Kidney (tissue), 14 donors: ENCODE results near the gene NR6A1. TPM values are rescaled to one million over a fixed set of nuclear protein-coding genes. Genes with fewer than 3 reads are reported as not detected.

ENCODE experiments used
- DNase-seq, 5 donors: peaks; one replicate each; pipeline ENCODE4 v3.0.0-alpha.2; 2013 to 2020
- FAIRE-seq: peaks from 2 replicates; lab custom pipeline; 2012; peaks lifted over from hg19 to GRCh38; lab: Jason Lieb, UNC
- H3K27ac ChIP-seq, 2 donors: one replicate each; pipeline ENCODE4 v1.7.0; 2013; ENCODE audit warnings: low read depth in 2 of 2, low read length in 2 of 2, inconsistent platforms in 1 of 2
- H3K27me3 ChIP-seq: one replicate; pipeline ENCODE4 v1.7.1; 2013; ENCODE audit warnings: low read length, inconsistent platforms; ENCODE audit not compliant: control insufficient read depth, insufficient read depth
- H3K36me3 ChIP-seq, 3 donors: one replicate each; pipeline versions ENCODE4 v1.7.0 to v1.7.1; 2013; ENCODE audit warnings: low read length in 3 of 3, control low read depth in 1 of 3, inconsistent platforms in 1 of 3; ENCODE audit not compliant: insufficient read depth in 3 of 3, control insufficient read depth in 2 of 3
- H3K4me1 ChIP-seq, 3 donors: one replicate each; pipeline versions ENCODE4 v1.7.0 to v1.7.1; 2013; ENCODE audit warnings: low read length in 3 of 3, inconsistent platforms in 1 of 3, low read depth in 1 of 3; ENCODE audit not compliant: control insufficient read depth in 2 of 3, insufficient read depth in 2 of 3
- H3K4me3 ChIP-seq, 3 donors: one replicate each; pipeline versions ENCODE4 v1.7.0 to v1.8.1; 2013; ENCODE audit warnings: low read length in 3 of 3, control low read depth in 1 of 3, inconsistent platforms in 1 of 3
- H3K9ac ChIP-seq, 3 donors: one replicate each; pipeline versions ENCODE4 v1.7.0 to v1.7.1; 2013; ENCODE audit warnings: low read length in 3 of 3, control low read depth in 1 of 3, inconsistent platforms in 1 of 3
- H3K9me3 ChIP-seq, 3 donors: one replicate each; pipeline versions ENCODE4 v1.7.0 to v1.7.1; 2013; ENCODE audit warnings: low read length in 3 of 3, control low read depth in 1 of 3, inconsistent platforms in 1 of 3; ENCODE audit not compliant: control insufficient read depth in 2 of 3, insufficient read depth in 1 of 3
- intact Hi-C: fragments of 100-400 bp; cut with DNase I; formaldehyde crosslinking; loops from one replicate; pipeline ENCODE4 v1.11.1; 2022
- polyA plus RNA-seq: library from polyadenylated mRNA; stranded (reverse); fragments of 350-450 nt; fragmentation: Illumina TruSeq; extraction: RNeasy Lipid Tissue Mini Kit (QIAGEN cat#74804); gene quantifications from one replicate; pipeline ENCODE4 v1.2.3, GENCODE V29; 2014; ENCODE audit warnings: low read depth, low replicate concordance; ENCODE audit not compliant: insufficient read depth
- total RNA-seq: library from RNA; stranded (reverse); fragmentation: NEBNext Ultra II Directional; extraction: Animal tissue kit (Norgen Biotek cat#: 25700); gene quantifications from one replicate; pipeline ENCODE4 v1.2.1, GENCODE V29; 2021
- TF ChIP-seq, protein P1 (sequence below): IDR thresholded peaks from 3 replicates; pipeline ENCODE4 v1.5.1; 2012; ENCODE audit warnings: mild to moderate bottlenecking, moderate library complexity, borderline replicate concordance; ENCODE audit not compliant: insufficient read depth; ENCODE audit errors: extremely low read depth
- donor health status: control.
- donor health status: control.
- donor health status: control.
- donor health status: control.
- donor health status: control.
- donor health status: DM: yes; HTN: yes; CAD: no.
- donor health status: Normal renal cell carcinoma (clear cell type).

The NR6A1 gene
- total and polyA plus RNA-seq, 2 donors from 2014 or later = 1.2 to 3.5 TPM

DNA sequence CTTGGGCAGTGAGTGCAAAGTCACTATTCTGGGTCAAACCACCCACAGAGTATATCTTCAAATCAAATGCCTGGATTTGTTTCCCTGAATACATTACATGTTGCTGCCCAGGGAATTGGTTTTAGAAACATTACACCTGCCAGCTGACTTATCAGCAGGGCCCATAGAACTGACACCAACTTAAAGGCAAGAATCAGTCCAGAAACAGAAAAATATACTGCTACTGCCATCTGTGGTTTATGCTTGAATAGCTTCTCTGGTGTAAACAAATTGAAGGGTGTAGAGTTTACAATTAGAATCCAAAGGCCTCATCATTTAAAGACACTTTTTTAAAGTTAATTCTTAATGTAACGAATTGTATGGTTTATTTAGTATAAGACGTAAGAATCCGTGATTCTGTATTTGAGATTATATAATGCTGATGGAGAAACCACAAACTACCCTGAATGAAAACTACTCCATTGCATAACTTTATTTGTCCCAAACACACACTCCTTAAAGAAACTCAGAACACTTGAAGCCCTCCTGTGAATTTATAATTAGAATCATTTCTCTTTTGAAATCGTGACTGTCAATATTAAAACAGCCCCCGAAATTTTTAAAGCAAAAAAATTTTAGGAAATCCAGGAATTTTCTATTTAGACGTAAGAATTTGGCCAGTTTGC, 6.2 kb downstream of the NR6A1 start:
- H3K27ac ChIP-seq = no peak overlapping the region
- no peak for FAIRE-seq
- peaks cover 51% of the 10 kb centered on the region for H3K27me3 ChIP-seq
- intact Hi-C loops = no loop called here
- peak in 2 of 5 donors; percentile 37 to 41 for DNase-seq
- H3K4me3 ChIP-seq = no peak overlapping the region
- peaks cover 0 to 10% (median 0%) of the 10 kb centered on the region in 3 donors for H3K4me1 ChIP-seq
- H3K9ac ChIP-seq = no peak overlapping the region
- H3K36me3 ChIP-seq = no peaks in the 10 kb centered on the region
- TF ChIP-seq, protein P1, sequence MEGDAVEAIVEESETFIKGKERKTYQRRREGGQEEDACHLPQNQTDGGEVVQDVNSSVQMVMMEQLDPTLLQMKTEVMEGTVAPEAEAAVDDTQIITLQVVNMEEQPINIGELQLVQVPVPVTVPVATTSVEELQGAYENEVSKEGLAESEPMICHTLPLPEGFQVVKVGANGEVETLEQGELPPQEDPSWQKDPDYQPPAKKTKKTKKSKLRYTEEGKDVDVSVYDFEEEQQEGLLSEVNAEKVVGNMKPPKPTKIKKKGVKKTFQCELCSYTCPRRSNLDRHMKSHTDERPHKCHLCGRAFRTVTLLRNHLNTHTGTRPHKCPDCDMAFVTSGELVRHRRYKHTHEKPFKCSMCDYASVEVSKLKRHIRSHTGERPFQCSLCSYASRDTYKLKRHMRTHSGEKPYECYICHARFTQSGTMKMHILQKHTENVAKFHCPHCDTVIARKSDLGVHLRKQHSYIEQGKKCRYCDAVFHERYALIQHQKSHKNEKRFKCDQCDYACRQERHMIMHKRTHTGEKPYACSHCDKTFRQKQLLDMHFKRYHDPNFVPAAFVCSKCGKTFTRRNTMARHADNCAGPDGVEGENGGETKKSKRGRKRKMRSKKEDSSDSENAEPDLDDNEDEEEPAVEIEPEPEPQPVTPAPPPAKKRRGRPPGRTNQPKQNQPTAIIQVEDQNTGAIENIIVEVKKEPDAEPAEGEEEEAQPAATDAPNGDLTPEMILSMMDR = peak; percentile 31
- no peaks in the 10 kb centered on the region for H3K9me3 ChIP-seq

DNA sequence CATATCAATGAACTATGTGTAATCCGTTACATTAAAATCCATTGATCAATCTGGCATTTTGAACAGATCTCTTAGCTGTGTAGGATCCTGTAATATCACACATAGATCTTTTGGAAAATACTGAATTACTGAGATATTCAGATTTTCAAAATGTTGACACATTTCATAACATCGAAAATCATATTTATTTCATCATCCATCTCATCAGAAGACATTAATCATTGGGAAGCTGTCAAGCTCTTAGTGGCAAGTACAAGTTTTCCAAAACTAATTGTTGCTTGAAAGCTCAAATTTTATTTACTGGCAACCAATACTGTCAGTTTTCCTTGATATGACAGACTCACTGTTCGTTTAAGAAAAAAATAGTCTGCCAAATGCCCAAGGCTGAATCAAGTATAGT, 8.5 kb downstream of the NR6A1 start:
- FAIRE-seq (no peak), DNase-seq (no peak)
- H3K4me3 ChIP-seq = no peak overlapping the region
- TF ChIP-seq, protein P1 = no peak
- H3K9ac ChIP-seq = no peak overlapping the region
- H3K27me3 ChIP-seq = peaks cover 35% of the 10 kb centered on the region
- no peaks in the 10 kb centered on the region for H3K36me3 ChIP-seq
- peaks cover 0 to 16% (median 0%) of the 10 kb centered on the region in 3 donors for H3K4me1 ChIP-seq
- intact Hi-C loops = no loop called here
- H3K9me3 ChIP-seq = no peaks in the 10 kb centered on the region
- no peak overlapping the region for H3K27ac ChIP-seq

DNA sequence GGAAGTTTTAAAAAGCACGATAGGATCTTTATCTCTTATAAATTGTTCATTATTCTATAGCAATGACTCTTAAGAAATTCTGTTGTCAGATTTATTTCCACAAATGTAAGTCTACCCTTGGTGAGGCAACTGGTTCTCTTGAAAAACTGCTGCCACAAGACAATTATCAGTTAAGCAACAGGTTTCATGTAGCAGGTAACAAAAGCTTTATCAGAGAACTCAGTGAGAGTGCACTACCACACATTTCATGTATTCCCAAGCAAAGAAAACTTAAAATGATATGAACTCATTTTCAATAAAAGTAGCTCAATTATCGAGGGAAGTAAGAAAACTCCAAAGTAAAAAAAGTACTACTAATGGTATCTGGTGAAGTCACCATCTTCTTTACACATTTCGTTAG, 9.4 kb downstream of the NR6A1 start:
- H3K4me1 ChIP-seq = peaks cover 0 to 11% (median 0%) of the 10 kb centered on the region in 3 donors
- H3K4me3 ChIP-seq = no peak overlapping the region
- FAIRE-seq (no peak), DNase-seq (no peak)
- intact Hi-C loops = no loop called here
- H3K27me3 ChIP-seq = peaks cover 29% of the 10 kb centered on the region
- no peak overlapping the region for H3K27ac ChIP-seq
- TF ChIP-seq, protein P1 = no peak
- no peaks in the 10 kb centered on the region for H3K36me3 ChIP-seq
- H3K9me3 ChIP-seq = no peaks in the 10 kb centered on the region
- no peak overlapping the region for H3K9ac ChIP-seq
